Right lobe of liver (tissue), 6 donors: ENCODE data around the gene TDP1. TPM values are rescaled to one million over a fixed set of nuclear protein-coding genes. Genes with fewer than 3 reads are reported as not detected.

Source experiments
- ATAC-seq, 4 donors: fragments of 200-7000 bp; cut with Tn5 transposase; one replicate each; pipeline ENCODE4 v1.9.1; 2020; ENCODE audit warnings: mild to moderate bottlenecking in 4 of 4, moderate library complexity in 4 of 4
- DNase-seq, 3 donors: peaks; one replicate each; pipeline ENCODE4 v3.0.0-alpha.2; 2020
- H3K27ac ChIP-seq, 3 donors: fragments of 200-600 bp; one replicate each; pipeline ENCODE4 v1.8.0; 2022
- H3K27me3 ChIP-seq, 2 donors: fragments of 200-600 bp; one replicate each; pipeline ENCODE4 v1.8.0; 2022
- H3K36me3 ChIP-seq, 4 donors: fragments of 200-600 bp; sonication (generic) in 1 of 4; one replicate each; pipeline versions ENCODE4 v1.5.1 to v1.8.0; 2017 to 2022; ENCODE audit warnings: control low read depth in 1 of 4
- H3K4me1 ChIP-seq, 4 donors: fragments of 200-600 bp; sonication (generic) in 1 of 4; one replicate each; pipeline versions ENCODE4 v1.5.1 to v1.8.0; 2017 to 2022; ENCODE audit warnings: control low read depth in 1 of 4
- H3K4me3 ChIP-seq, 3 donors: fragments of 200-600 bp; one replicate each; pipeline ENCODE4 v1.8.0; 2022
- H3K9me3 ChIP-seq, 4 donors: fragments of 200-600 bp; sonication (generic) in 1 of 4; one replicate each; pipeline versions ENCODE4 v1.5.1 to v1.8.0; 2017 to 2022; ENCODE audit warnings: control low read depth in 1 of 4
- POLR2A ChIP-seq: fragments of 450-650 bp; IDR thresholded peaks from one replicate; pipeline ENCODE4 v1.6.1; 2017; ENCODE audit warnings: antibody characterized with exemption, mild to moderate bottlenecking
- WGBS: methylation state at CpG from one replicate; pipeline ENCODE4 v1.1.6; 2018; ENCODE audit warnings: low coverage, low lambda C conversion rate; ENCODE audit not compliant: insufficient coverage; ENCODE audit errors: missing lambda C conversion rate; 5-methylcytosine and 5-hydroxymethylcytosine counted together
- intact Hi-C, 2 donors: fragments of 100-400 bp; cut with DNase I; formaldehyde crosslinking; loops; one replicate each; pipeline versions ENCODE4 v1.11.2 to v1.14.1; 2022
- total RNA-seq, 6 experiments: library from RNA; depleted of rRNA in 2 of 6; stranded (reverse); fragments of >200 nt in 2 of 6; fragmentation: NEBNext Ultra II Directional in 3 of 6; extraction: Animal tissue kit (Norgen Biotek cat#: 25700) in 3 of 6; gene quantifications; one replicate each; pipeline versions ENCODE4 v1.1.0 to v1.2.4, GENCODE V29; 2016 to 2023
- TF ChIP-seq, protein P1 (sequence below), 4 donors: fragments of 200-600 bp in 3 of 4; fragments of 450-650 bp in 1 of 4; IDR thresholded peaks; one replicate each; pipeline versions ENCODE4 v1.5.1 to v1.8.0; 2016 to 2022; ENCODE audit warnings: antibody characterized with exemption in 4 of 4, mild to moderate bottlenecking in 2 of 4
- donor health status: DM: no; HTN: yes; CAD: no.
- donor health status: DM: no; HTN: no; CAD: no.
- donor health status: DM: no; HTN: no; CAD: no.
- donor health status: DM: no; HTN: yes; CAD: no.
- donor health status: DM: no; HTN: yes; CAD: no.

TDP1 gene
- total RNA-seq, 6 experiments from 2014 or later = 4.9 to 7.1 (median 6.6) TPM

DNA sequence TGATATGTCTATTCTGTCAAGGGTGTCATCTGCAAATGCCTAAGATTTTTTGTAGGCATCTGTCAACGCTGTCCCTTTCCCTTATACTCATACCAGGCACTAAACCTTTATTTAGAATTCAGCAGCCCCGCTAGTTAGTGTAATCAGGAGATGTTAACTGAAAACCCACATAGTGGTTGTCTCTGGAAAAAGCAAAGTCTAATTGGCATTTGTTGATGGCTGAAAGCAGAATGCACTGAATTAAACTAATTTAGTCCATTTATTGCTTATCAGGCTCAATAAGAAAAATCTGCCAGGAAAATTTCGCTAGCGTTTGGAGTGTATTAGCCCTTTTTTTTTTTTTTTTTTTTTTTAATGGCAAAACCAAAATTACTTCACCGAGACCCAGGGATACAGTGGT lies 34.5 kb downstream of the TDP1 start:
- no peak overlapping the region for H3K4me3 ChIP-seq
- peaks cover 0 to 9% (median 0%) of the 10 kb centered on the region in 4 donors for H3K4me1 ChIP-seq
- no peaks in the 10 kb centered on the region for H3K27me3 ChIP-seq
- H3K27ac ChIP-seq = peak overlapping the region in 2 of 3 donors; percentile 41 to 52
- DNase-seq = no peak
- no peaks in the 10 kb centered on the region for H3K9me3 ChIP-seq
- intact Hi-C loops = no loop called here
- ATAC-seq = peak in 3 of 4 donors; percentile 35 to 50 (median 47)
- peaks cover 0 to 16% (median 0%) of the 10 kb centered on the region in 4 donors for H3K36me3 ChIP-seq
- TF ChIP-seq POLR2A = no peak
- TF ChIP-seq, protein P1, sequence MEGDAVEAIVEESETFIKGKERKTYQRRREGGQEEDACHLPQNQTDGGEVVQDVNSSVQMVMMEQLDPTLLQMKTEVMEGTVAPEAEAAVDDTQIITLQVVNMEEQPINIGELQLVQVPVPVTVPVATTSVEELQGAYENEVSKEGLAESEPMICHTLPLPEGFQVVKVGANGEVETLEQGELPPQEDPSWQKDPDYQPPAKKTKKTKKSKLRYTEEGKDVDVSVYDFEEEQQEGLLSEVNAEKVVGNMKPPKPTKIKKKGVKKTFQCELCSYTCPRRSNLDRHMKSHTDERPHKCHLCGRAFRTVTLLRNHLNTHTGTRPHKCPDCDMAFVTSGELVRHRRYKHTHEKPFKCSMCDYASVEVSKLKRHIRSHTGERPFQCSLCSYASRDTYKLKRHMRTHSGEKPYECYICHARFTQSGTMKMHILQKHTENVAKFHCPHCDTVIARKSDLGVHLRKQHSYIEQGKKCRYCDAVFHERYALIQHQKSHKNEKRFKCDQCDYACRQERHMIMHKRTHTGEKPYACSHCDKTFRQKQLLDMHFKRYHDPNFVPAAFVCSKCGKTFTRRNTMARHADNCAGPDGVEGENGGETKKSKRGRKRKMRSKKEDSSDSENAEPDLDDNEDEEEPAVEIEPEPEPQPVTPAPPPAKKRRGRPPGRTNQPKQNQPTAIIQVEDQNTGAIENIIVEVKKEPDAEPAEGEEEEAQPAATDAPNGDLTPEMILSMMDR (IDR thresholded peaks at IDR 0.05) = no peak
- 39% methylated on average over 5 of the region's 5 CpGs for WGBS

DNA sequence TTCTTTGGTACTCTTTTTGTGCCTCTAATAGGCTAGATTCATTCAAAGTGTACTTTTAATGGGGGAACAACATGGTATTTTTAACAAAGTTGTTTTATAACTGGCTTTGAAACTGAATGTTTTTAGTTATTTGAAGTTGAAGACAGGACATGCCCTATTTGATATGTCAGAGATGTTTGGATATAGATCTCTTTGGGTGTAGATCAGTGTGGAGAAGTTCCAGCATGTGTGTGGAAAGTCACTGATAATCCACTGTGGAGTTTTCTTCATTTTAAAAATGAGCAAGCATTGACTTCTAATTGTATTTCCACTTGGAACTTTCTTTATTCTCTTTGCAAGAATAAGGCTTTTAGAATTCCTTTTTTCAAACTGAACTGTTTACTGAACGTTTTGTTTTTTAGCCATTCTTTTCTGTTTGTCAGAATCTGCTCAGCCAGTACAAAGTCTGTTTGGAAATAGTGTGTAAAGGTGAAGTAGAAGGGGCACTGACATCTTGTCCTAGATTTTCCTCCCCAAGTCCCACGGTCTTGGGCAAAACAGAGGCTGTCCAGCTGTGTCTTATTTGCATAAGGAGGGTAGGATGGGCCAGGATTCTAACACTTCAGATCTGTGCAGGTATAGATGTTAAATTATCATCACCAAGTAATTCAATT lies 35.0 kb downstream of the TDP1 start:
- H3K27me3 ChIP-seq = no peaks in the 10 kb centered on the region
- ATAC-seq = peak; percentile 67 to 84 (median 80)
- DNase-seq = no peak
- 38% methylated on average over 2 of the region's 2 CpGs for WGBS
- TF ChIP-seq POLR2A = no peak
- TF ChIP-seq, protein P1 (IDR thresholded peaks at IDR 0.05) = no peak
- peaks cover 0 to 9% (median 0%) of the 10 kb centered on the region in 4 donors for H3K4me1 ChIP-seq
- peak overlapping the region in 2 of 3 donors; percentile 41 to 52 for H3K27ac ChIP-seq
- no peak overlapping the region for H3K4me3 ChIP-seq
- H3K9me3 ChIP-seq = no peaks in the 10 kb centered on the region
- intact Hi-C loops = no loop called here
- peaks cover 0 to 16% (median 0%) of the 10 kb centered on the region in 4 donors for H3K36me3 ChIP-seq

DNA sequence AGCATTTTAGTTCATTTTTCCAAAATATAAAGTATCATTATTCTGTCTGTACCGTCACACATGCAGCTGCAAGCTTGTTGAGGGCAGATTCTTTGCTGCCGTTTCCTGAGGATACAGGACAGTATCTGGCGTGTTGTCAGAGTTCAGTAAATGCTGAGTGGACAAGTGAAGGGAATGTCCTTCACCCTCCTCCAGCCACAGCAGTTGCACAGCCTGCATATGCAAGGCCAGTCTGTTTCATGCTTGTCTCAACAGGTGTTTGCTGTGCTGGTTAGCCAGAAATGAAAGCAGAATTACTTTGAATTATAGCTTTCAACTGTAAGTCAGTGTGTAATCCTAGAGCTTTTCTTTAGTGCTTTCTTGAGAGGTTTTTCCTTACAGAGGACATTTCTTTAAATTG lies 36.5 kb downstream of the TDP1 start:
- 42% methylated on average over 3 of the region's 3 CpGs for WGBS
- peaks cover 0 to 9% (median 0%) of the 10 kb centered on the region in 4 donors for H3K4me1 ChIP-seq
- H3K36me3 ChIP-seq = peaks cover 0 to 8% (median 0%) of the 10 kb centered on the region in 4 donors
- DNase-seq (peak in 1 of 3 donors; percentile 59), ATAC-seq (peak; percentile 65 to 78 (median 75))
- no peaks in the 10 kb centered on the region for H3K9me3 ChIP-seq
- no peaks in the 10 kb centered on the region for H3K27me3 ChIP-seq
- H3K27ac ChIP-seq = no peak overlapping the region
- no peak for TF ChIP-seq POLR2A
- TF ChIP-seq, protein P1 (IDR thresholded peaks at IDR 0.05) = no peak
- H3K4me3 ChIP-seq = no peak overlapping the region
- intact Hi-C loops = no loop called here

DNA sequence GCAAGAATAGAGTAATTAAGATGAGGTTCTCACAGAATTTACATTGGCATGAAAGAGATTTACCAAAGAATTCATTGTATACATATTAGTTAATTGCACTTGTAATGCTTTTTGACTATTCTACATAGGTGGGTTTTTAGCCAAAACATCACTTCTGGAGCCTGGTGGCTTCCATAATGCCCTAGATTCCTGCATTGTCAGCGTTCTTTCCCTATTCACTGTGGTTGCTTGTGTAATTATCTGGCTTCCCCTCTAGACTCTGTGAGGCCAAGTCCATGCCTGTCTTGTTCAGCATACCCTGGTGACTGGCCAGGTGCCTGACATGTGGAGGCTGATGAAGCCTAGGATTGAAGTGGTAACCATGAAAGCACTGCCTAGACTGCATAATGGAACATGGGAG lies 41.2 kb downstream of the TDP1 start:
- TF ChIP-seq, protein P1 (IDR thresholded peaks at IDR 0.05) = no peak
- TF ChIP-seq POLR2A = no peak
- ATAC-seq = no peak
- DNase-seq = no peak
- Histone ChIP-seq H3K9me3 (no peaks in the 10 kb centered on the region), H3K27me3 (no peaks in the 10 kb centered on the region), H3K4me3 (no peak overlapping the region), H3K36me3 (peaks cover 0 to 8% (median 0%) of the 10 kb centered on the region in 4 donors), H3K27ac (no peak overlapping the region), H3K4me1 (no peaks in the 10 kb centered on the region)
- 89% methylated on average over 1 of the region's 1 CpG for WGBS
- intact Hi-C loops = no loop called here
